ENCODE measurements around the gene PRKAG2.

The PRKAG2 gene

GRCh38 chr7:151590071-151590849 lies 286.7 kb downstream of the PRKAG2 start:
- no peak for DNase-seq (ENCODE audit: extremely low spot score)
- TF ChIP-seq CTCF (IDR thresholded peaks at IDR 0.05; ENCODE audit: control extremely low read depth, extremely low read depth, low read depth, missing control alignments): no peak
- POLR2A ChIA-PET: no interaction called here
- CTCF ChIA-PET: interaction anchor here (0.9 to 1.5 kb wide), 3 partner anchors 9 to 42 kb away, joined by 3 read pairs; no protein-coding TSS in a partner anchor

- CTCF ChIA-PET: interaction anchor here (2.0 kb wide), 1 partner anchor 13 kb away, joined by 4 read pairs; no protein-coding TSS in a partner anchor
- no peak for TF ChIP-seq CTCF (IDR thresholded peaks at IDR 0.05; ENCODE audit: control extremely low read depth, extremely low read depth, low read depth, missing control alignments)
- DNase-seq (ENCODE audit: extremely low spot score): no peak
- POLR2A ChIA-PET: no interaction called here
Observed at GRCh38 chr7:151588982-151589381, 287.9 kb downstream of the PRKAG2 start.

GRCh38 chr7:151586531-151587260 lies 290.2 kb downstream of the PRKAG2 start:
- CTCF ChIA-PET: interaction anchor here (1.4 kb wide), 1 partner anchor 13 kb away, joined by 4 read pairs; no protein-coding TSS in a partner anchor
- POLR2A ChIA-PET: no interaction called here
- no peak for DNase-seq (ENCODE audit: extremely low spot score)
- no peak for TF ChIP-seq CTCF (IDR thresholded peaks at IDR 0.05; ENCODE audit: control extremely low read depth, extremely low read depth, low read depth, missing control alignments)

GRCh38 chr7:151585744-151586393 lies 291.0 kb downstream of the PRKAG2 start:
- ChIA-PET CTCF (interaction anchor here (1.0 to 1.8 kb wide), 3 partner anchors 10 to 14 kb away, joined by 4 to 5 read pairs (median 4); no protein-coding TSS in a partner anchor), POLR2A (no interaction called here)
- no peak for DNase-seq (ENCODE audit: extremely low spot score)
- no peak for TF ChIP-seq CTCF (IDR thresholded peaks at IDR 0.05; ENCODE audit: control extremely low read depth, extremely low read depth, low read depth, missing control alignments)

- TF ChIP-seq CTCF (IDR thresholded peaks at IDR 0.05; ENCODE audit: control extremely low read depth, extremely low read depth, low read depth, missing control alignments): no peak
- DNase-seq (ENCODE audit: extremely low spot score): no peak
- POLR2A ChIA-PET: no interaction called here
- CTCF ChIA-PET: interaction anchor here (1.3 kb wide), 1 partner anchor 9 kb away, joined by 3 read pairs; no protein-coding TSS in a partner anchor
Observed at GRCh38 chr7:151581741-151582140, 295.2 kb downstream of the PRKAG2 start.

GRCh38 chr7:151579644-151580043 lies 297.3 kb downstream of the PRKAG2 start:
- CTCF ChIA-PET: interaction anchor here (1.0 kb wide), 1 partner anchor 276 kb away, joined by 3 read pairs; no protein-coding TSS in a partner anchor
- POLR2A ChIA-PET: no interaction called here
- no peak for TF ChIP-seq CTCF (IDR thresholded peaks at IDR 0.05; ENCODE audit: control extremely low read depth, extremely low read depth, low read depth, missing control alignments)
- DNase-seq (ENCODE audit: extremely low spot score): no peak
